Liver (tissue), 3 donors: ENCODE measurements around the gene FAM227B.

Experiments
- CTCF ChIP-seq: fragments of 150-350 bp; IDR thresholded peaks from 2 replicates; pipeline ENCODE4 v1.5.1; 2017; ENCODE audit warnings: improper control_type of control experiment, low read depth, low read length; ENCODE audit not compliant: missing input control
- GABPA ChIP-seq, 2 donors: IDR thresholded peaks in 1 of 2; conservative IDR thresholded peaks in 1 of 2; 2 replicates each; pipeline ENCODE4 v1.6.1; 2016; ENCODE audit warnings: antibody characterized with exemption in 2 of 2, mild to moderate bottlenecking in 1 of 2, moderate library complexity in 1 of 2
- donor health status: healthy.
- donor health status: healthy.

GRCh38 chr15:49314716-49315115, 305.9 kb downstream of the FAM227B start:
- no peak for TF ChIP-seq CTCF
- TF ChIP-seq GABPA (IDR thresholded peaks at IDR 0.05 in 1 of 2, conservative IDR thresholded peaks at IDR 0.05 in 1 of 2), result no peak
